ENCODE data around the gene C1QTNF12. TPM values are rescaled to one million over a fixed set of nuclear protein-coding genes. Genes with fewer than 3 reads are reported as not detected.
A peak's percentile ranks its signal among the peaks of the same experiment; 100 is the strongest.

Gene C1QTNF12
- total RNA-seq, 4 donors from 2014 or later: 0.79 to 3.0 (median 1.7) TPM; not detected in 1

DNA sequence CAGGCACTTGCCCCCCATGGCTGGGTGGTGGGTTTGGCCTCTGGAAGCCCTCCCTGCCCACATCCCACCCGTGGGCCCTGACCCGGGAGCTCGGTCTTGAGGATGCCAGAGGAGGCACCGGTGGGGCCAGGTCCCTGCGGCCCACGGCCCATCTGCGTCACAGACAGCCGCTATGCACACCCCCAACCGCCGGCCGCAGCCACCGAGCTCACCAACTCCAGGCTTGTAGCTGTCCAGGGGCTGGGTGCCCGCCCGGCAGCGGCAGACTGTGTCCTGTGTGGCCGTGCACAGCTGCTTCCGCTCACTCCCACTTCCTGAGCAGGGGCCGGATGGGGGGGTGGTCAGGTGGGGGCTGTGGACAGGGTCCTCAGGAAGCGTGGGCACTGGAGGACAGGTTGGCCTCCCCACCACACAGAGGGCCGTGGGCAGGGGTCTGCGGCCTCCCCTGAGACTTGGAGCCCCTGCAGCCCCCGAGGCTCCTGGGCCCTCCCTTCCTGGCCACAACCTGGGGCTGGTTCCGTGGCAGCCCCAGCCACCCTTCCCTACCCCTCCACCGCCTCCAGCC is 33.7 kb downstream of the C1QTNF12 start:
- H3K27me3 ChIP-seq: peaks cover 0 to 28% (median 0%) of the 10 kb centered on the region in 4 donors
- no peak for DNase-seq
- H3K27ac ChIP-seq: peak overlapping the region in 3 of 4 donors; percentile 3 to 68 (median 47)
- peaks cover 18 to 59% (median 26%) of the 10 kb centered on the region in 3 donors for H3K4me1 ChIP-seq
- intact Hi-C loops (cut with DNase I): no loop called here
- WGBS, 2 donors: 62% methylated on average over 7 of the region's 24 CpGs; no CpG with 5 or more reads in 1 of the 2 donors
- no peaks in the 10 kb centered on the region for H3K9me3 ChIP-seq
- TF ChIP-seq, protein P1, sequence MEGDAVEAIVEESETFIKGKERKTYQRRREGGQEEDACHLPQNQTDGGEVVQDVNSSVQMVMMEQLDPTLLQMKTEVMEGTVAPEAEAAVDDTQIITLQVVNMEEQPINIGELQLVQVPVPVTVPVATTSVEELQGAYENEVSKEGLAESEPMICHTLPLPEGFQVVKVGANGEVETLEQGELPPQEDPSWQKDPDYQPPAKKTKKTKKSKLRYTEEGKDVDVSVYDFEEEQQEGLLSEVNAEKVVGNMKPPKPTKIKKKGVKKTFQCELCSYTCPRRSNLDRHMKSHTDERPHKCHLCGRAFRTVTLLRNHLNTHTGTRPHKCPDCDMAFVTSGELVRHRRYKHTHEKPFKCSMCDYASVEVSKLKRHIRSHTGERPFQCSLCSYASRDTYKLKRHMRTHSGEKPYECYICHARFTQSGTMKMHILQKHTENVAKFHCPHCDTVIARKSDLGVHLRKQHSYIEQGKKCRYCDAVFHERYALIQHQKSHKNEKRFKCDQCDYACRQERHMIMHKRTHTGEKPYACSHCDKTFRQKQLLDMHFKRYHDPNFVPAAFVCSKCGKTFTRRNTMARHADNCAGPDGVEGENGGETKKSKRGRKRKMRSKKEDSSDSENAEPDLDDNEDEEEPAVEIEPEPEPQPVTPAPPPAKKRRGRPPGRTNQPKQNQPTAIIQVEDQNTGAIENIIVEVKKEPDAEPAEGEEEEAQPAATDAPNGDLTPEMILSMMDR (IDR thresholded peaks at IDR 0.05): no peak
- no peak for TF ChIP-seq POLR2A (IDR thresholded peaks at IDR 0.05)
- H3K4me3 ChIP-seq: peak overlapping the region in 3 of 4 donors; percentile 19 to 57 (median 38)
- H3K36me3 ChIP-seq: peaks cover 4 to 24% (median 12%) of the 10 kb centered on the region in 3 donors

DNA sequence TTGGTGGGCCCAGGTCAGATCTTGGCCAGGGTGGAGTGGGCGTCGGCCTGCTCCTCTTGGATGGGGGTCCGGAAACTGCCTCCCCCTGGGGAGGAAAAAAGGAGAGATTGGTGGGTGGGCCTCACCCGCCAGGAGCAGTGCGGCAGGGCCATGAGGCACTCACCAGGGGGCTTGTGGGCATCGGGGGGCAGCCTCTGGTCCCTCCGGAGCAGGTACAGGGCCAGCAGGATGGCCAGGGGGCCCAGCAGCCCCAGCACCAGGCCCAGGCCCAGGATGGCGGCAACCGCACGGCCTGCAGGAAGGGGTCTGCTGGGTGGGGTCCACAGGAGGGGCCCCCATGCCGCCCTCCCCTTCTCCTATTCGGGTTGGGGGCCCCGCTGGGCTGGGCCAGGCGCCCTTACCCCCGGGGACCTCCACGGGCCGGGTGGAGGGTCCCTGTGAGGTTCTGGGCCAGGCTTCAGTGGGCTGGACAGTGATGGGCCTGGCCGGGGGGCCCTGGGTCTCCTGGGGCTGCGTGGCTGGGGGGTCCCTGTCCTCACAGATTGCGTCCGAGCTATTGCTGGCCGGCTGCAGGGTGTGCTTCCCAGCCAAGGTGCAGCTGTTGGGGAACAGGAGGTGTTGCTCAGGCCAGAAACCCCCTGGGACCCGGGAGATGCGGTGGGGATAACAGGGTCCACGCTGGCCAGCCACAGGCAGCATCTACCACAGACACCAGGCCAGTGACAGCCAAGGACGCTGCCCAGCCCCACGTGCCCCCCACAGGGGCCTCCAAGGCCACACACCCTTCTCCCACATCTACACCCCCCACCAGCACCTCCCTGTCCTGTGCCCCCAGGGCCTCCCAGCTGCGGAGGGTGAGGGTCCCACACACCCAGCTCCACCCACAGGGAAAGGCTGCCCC is 34.7 kb downstream of the C1QTNF12 start:
- TF ChIP-seq POLR2A (IDR thresholded peaks at IDR 0.05): no peak
- TF ChIP-seq, protein P1 (IDR thresholded peaks at IDR 0.05): no peak
- Histone ChIP-seq H3K4me3 (peak overlapping the region in 2 of 4 donors; percentile 38 to 57), H3K36me3 (peaks cover 2 to 13% (median 7%) of the 10 kb centered on the region in 3 donors), H3K9me3 (no peaks in the 10 kb centered on the region), H3K4me1 (peaks cover 23 to 65% (median 33%) of the 10 kb centered on the region in 3 donors), H3K27me3 (peaks cover 0 to 39% (median 0%) of the 10 kb centered on the region in 4 donors), H3K27ac (peak overlapping the region in 2 of 4 donors; percentile 47 to 68)
- no peak for DNase-seq
- intact Hi-C loops (cut with DNase I): no loop called here
- WGBS, 2 donors: 94% methylated on average over 3 of the region's 28 CpGs; no CpG with 5 or more reads in 1 of the 2 donors

DNA sequence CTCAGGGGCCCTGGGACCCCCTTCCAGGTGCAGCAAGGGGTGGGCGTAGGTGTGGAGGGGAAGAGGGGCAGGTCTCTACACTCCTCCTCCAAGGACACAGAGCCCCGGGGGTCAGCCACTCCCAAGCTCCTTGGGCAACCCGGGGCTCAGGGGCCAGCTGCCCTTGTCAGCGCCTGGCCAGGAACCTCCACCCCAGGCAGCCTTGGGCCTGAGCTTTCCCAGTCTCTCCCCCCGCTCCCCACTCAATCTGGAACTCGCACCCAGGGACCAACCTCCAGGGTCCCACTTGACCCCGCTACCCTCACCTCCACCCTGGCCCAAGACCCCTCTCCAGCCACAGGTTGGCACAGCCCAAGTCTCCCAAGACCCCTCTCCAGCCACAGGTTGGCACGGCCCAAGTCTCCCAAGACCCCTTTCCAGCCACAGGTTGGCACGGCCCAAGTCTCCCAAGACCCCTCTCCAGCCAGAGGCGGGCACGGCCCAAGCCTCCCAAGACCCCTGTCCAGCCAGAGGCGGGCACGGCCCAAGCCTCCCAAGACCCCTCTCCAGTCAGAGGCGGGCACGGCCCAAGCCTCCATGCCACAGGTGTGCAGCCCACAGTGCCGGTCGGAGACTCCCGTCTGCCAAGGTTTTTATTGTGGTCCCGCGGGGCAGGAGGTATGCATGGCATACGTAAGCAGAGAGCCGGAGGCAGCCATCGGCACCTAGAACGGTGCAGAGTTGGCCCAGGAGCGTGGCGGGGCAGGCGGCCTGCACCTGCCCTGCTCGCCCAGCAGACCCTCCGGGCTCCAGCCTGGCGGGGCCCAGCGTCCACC is 35.6 kb downstream of the C1QTNF12 start:
- DNase-seq: no peak
- intact Hi-C loops (cut with DNase I): no loop called here
- H3K27me3 ChIP-seq: peaks cover 0 to 48% (median 0%) of the 10 kb centered on the region in 4 donors
- H3K9me3 ChIP-seq: no peaks in the 10 kb centered on the region
- no peak overlapping the region for H3K27ac ChIP-seq
- peaks cover 32 to 73% (median 42%) of the 10 kb centered on the region in 3 donors for H3K4me1 ChIP-seq
- peaks cover 0 to 5% (median 0%) of the 10 kb centered on the region in 3 donors for H3K36me3 ChIP-seq
- no peak overlapping the region for H3K4me3 ChIP-seq
- WGBS, 2 donors: 88 to 97% methylated on average over 8 to 10 of the region's 31 CpGs
- no peak for TF ChIP-seq POLR2A (IDR thresholded peaks at IDR 0.05)
- TF ChIP-seq, protein P1 (IDR thresholded peaks at IDR 0.05): no peak

DNA sequence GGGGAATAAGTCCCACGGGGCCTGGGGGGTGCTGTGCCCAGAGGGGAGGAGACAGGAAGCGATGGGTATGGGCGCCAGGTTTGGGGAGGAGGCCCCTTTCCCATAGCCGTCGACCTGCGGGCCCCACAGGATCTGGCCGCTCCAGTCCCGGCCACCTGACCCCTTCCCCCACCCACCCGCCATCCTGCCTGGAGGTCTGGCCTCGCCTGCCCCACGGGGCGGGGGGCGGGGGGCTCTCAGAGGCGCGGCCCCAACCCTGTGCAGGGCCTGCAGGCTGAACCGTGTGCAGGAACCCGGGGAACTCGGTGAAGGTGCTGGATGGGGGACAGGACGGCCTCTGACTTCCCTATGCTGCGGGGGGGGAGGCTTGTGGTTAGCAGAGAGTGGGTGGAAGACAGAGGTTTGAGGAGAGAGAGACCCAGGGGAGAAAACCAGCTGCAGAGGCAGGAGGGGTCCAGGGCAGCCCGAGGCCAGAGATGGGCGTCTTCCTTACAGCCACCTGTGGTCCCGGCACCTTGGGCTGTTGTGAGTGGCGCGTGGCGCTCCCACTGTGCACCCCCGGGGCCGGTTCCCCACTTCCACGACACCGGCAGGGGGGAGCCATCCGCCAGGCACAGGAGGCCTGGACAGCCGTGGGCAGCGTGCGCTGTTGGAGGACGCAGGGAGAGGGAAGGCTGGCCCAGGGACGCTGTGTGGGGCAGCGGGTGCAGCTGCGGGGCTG is 37.6 kb downstream of the C1QTNF12 start:
- intact Hi-C loops (cut with DNase I): no loop called here
- no peaks in the 10 kb centered on the region for H3K9me3 ChIP-seq
- DNase-seq: no peak
- peak overlapping the region in 3 of 4 donors; percentile 24 to 57 (median 27) for H3K4me3 ChIP-seq
- H3K4me1 ChIP-seq: peaks cover 34 to 69% (median 36%) of the 10 kb centered on the region in 3 donors
- TF ChIP-seq, protein P1 (IDR thresholded peaks at IDR 0.05): no peak
- no peak for TF ChIP-seq POLR2A (IDR thresholded peaks at IDR 0.05)
- peaks cover 0 to 66% (median 0%) of the 10 kb centered on the region in 4 donors for H3K27me3 ChIP-seq
- no peaks in the 10 kb centered on the region for H3K36me3 ChIP-seq
- 62 to 73% methylated on average over 9 to 14 of the region's 38 CpGs for WGBS, 2 donors
- peak overlapping the region in 2 of 4 donors; percentile 55 to 82 for H3K27ac ChIP-seq

All from esophagus squamous epithelium (tissue), 5 donors.